ENCODE measurements around the gene SMURF2. TPM values are rescaled to one million over a fixed set of nuclear protein-coding genes. Genes with fewer than 3 reads are reported as not detected.

SMURF2 gene
- total RNA-seq, 1 experiment from 2014 or later: 57.6 TPM

DNA sequence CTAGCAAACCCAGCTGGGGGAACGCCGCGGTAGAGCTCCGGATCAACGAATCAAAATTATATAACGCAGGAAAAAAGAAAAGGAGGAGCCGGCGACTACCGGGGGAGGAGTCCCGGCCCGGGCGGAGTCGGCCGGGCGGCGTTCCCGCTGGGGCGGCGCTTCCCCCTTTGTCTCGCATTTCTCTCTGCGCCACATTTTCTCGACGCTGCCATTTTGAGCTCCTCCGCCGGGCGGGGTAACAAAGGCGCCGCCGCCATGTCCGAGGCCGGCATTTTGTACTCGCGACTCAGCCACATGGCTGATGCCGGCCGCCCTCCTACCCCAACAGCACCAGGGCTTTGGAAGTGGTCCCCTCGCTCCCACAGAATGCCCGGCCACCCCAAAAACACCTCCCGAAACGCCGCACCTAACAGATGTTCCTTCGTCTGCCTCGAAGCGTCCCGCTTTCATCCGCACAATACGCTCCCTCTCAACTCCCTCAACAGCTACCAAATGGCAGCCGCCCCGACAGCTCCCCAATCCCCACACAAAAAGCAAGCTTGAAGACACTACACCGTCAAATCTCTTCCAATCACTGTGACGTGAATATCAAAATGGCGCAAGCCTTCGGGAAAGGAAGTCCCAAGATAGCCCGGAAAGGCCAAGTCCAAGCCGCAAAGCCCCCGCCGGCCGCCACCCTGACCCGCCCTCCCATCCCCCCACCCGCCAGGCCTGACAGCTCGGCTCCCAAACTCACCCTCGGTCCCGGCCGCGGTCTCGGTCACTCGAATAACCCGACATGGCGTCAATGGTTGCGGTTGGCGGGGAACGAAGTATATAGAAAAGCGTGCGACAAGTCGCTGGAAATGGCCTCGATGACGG, 156.5 kb downstream of the SMURF2 start:
- Histone ChIP-seq H3K9me2 (ENCODE audit: insufficient read depth) (no peaks in the 10 kb centered on the region), H3K27ac (peak overlapping the region; percentile 98), H3K9me3 (ENCODE audit: insufficient read depth, low read depth) (no peaks in the 10 kb centered on the region), H3F3A (ENCODE audit: insufficient read depth, low read depth) (peaks cover 59% of the 10 kb centered on the region), H3K36me3 (ENCODE audit: low read depth) (peaks cover 66% of the 10 kb centered on the region), H3K27me3 (ENCODE audit: insufficient read depth, low read depth) (no peaks in the 10 kb centered on the region), H3K79me2 (ENCODE audit: low read depth) (peaks cover 91% of the 10 kb centered on the region), H2AFZ (no peak overlapping the region), H3K4me2 (peak overlapping the region; percentile 95), H3K4me3 (peak overlapping the region; percentile 100), H4K20me1 (ENCODE audit: insufficient read depth) (peaks cover 71% of the 10 kb centered on the region), H3K4me1 (replicated peaks; ENCODE audit: insufficient read depth) (peaks cover 32% of the 10 kb centered on the region)
- CTCF ChIA-PET: interaction anchor here (0.7 to 1.0 kb wide), 2 partner anchors 86 to 589 kb away, joined by 3 read pairs; no protein-coding TSS in a partner anchor
- BruUV-seq (replicated peaks): TSS peak; percentile 33
- POLR2A ChIA-PET (ENCODE audit: unreplicated experiment): interaction anchor here (0.6 to 1.9 kb wide), 18 partner anchors 8 to 683 kb away, joined by 3 to 17 read pairs (median 6); partner anchors contain the start of gene POLG2
- TF ChIP-seq EZH2 (IDR thresholded peaks at IDR 0.05; ENCODE audit: low read depth) (no peak), CTCF (conservative IDR thresholded peaks at IDR 0.05) (no peak; the same call in 1 of the 2 replicates)
- intact Hi-C loops (cut with micrococcal nuclease; ENCODE audit: unreplicated experiment): loop anchor here (2.0 kb wide), 1 partner anchor 63 kb away; no protein-coding TSS in a partner anchor
- peak; percentile 49 to 82 for DNase-seq

GRCh38 chr17:64504769-64505339, 157.3 kb downstream of the SMURF2 start:
- Histone ChIP-seq H3K9me3 (ENCODE audit: insufficient read depth, low read depth) (no peaks in the 10 kb centered on the region), H4K20me1 (ENCODE audit: insufficient read depth) (peaks cover 71% of the 10 kb centered on the region), H3K27me3 (ENCODE audit: insufficient read depth, low read depth) (no peaks in the 10 kb centered on the region), H3K4me2 (peak overlapping the region; percentile 95), H3K79me2 (ENCODE audit: low read depth) (peaks cover 91% of the 10 kb centered on the region), H3F3A (ENCODE audit: insufficient read depth, low read depth) (peaks cover 66% of the 10 kb centered on the region), H3K36me3 (ENCODE audit: low read depth) (peaks cover 66% of the 10 kb centered on the region), H3K27ac (peak overlapping the region; percentile 98), H3K9me2 (ENCODE audit: insufficient read depth) (no peaks in the 10 kb centered on the region), H3K4me3 (peak overlapping the region; percentile 100), H2AFZ (no peak overlapping the region), H3K4me1 (replicated peaks; ENCODE audit: insufficient read depth) (peaks cover 40% of the 10 kb centered on the region)
- BruUV-seq (replicated peaks): no TSS peak
- CTCF ChIA-PET: interaction anchor here (0.7 to 1.0 kb wide), 2 partner anchors 85 to 590 kb away, joined by 3 read pairs; no protein-coding TSS in a partner anchor
- intact Hi-C loops (cut with micrococcal nuclease; ENCODE audit: unreplicated experiment): no loop called here
- no peak for DNase-seq
- TF ChIP-seq CTCF (conservative IDR thresholded peaks at IDR 0.05) (no peak), EZH2 (IDR thresholded peaks at IDR 0.05; ENCODE audit: low read depth) (no peak)
- POLR2A ChIA-PET (ENCODE audit: unreplicated experiment): interaction anchor here (0.6 to 1.9 kb wide), 15 partner anchors 8 to 683 kb away, joined by 3 to 17 read pairs (median 6); partner anchors contain the start of gene POLG2

Measured in PC-9 (cell line).